Progenitor cell of endocrine pancreas (in vitro differentiated cells): ENCODE data around the gene CKLF. TPM values are rescaled to one million over a fixed set of nuclear protein-coding genes. Genes with fewer than 3 reads are reported as not detected.
"Not testable (repeated sequence)": the region's sequence is repeated elsewhere in the genome, so short reads cannot be mapped to it uniquely, and the experiment has no call there.

Experiments
- DNase-seq: peaks from one replicate; pipeline ENCODE4 v3.0.0; 2021; ENCODE audit warnings: low spot score; ENCODE audit not compliant: unreplicated experiment
- H3K27ac Mint-ChIP-seq: 2 replicates; pipeline ENCODE4 v1.8.0; 2021; ENCODE audit warnings: mild to moderate bottlenecking, moderate library complexity, mixed read lengths
- H3K27me3 Mint-ChIP-seq: 2 replicates; pipeline ENCODE4 v1.8.0; 2021; ENCODE audit warnings: mixed read lengths
- H3K36me3 Mint-ChIP-seq: 2 replicates; pipeline ENCODE4 v1.8.0; 2022; ENCODE audit warnings: mixed read lengths; ENCODE audit not compliant: insufficient read depth
- H3K4me1 Mint-ChIP-seq: 2 replicates; pipeline ENCODE4 v1.8.0; 2021; ENCODE audit warnings: low read depth, mixed read lengths
- H3K4me3 Mint-ChIP-seq: 2 replicates; pipeline ENCODE4 v1.8.0; 2021; ENCODE audit warnings: low read depth, mild to moderate bottlenecking, moderate library complexity, mixed read lengths
- H3K9me3 Mint-ChIP-seq: 2 replicates; pipeline ENCODE4 v1.8.0; 2021; ENCODE audit warnings: low read depth, mixed read lengths
- total RNA-seq: library from RNA; stranded (reverse); gene quantifications from 2 replicates; pipeline ENCODE4 v1.2.1, GENCODE V29; 2021
- TF ChIP-seq, protein P1 (sequence below): fragments of 200-600 bp; sonication (generic); IDR thresholded peaks from one replicate; pipeline ENCODE4 v1.5.0; 2021; ENCODE audit warnings: antibody characterized with exemption, mild to moderate bottlenecking; ENCODE audit not compliant: unreplicated experiment

Gene CKLF
- total RNA-seq, 1 donor from 2014 or later: 35.6 TPM

DNA sequence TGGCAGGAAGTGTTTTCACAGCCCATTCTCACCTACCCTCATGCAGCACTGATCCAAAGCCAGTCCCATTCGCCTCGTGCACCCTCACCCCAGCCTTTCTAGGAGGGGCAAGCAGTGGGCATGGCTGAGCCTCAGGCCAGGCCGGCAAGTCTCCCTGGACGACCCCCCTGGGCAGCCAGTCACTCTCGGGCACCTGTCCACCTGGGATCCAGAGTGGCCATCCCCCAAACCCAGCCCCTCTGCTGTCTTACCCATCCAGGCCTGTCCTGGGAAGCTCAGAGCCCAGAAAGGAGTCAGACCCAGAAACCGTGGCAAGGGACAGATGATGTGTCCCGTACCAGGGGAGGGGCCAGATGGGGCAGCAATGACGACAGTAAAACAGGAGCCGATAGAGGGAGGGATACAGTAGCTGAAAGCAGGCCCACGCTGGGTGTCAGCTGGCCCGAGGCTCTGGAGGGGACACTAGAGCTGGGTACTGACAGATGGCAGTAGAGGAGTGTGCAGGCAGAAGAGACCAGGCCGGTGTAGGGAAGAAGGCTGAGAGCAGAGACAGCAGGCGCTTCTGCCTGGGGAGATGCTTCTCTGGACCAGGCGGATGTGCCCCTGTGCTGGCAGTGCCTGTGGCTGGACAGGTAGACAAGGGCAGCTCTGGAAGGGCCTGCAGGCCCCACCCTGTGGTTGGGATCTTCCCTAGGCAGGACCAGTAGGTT lies 57.9 kb downstream of the CKLF start:
- peaks cover 1% of the 10 kb centered on the region for H3K4me1 Mint-ChIP-seq
- H3K4me3 Mint-ChIP-seq: no peak overlapping the region
- TF ChIP-seq, protein P1, sequence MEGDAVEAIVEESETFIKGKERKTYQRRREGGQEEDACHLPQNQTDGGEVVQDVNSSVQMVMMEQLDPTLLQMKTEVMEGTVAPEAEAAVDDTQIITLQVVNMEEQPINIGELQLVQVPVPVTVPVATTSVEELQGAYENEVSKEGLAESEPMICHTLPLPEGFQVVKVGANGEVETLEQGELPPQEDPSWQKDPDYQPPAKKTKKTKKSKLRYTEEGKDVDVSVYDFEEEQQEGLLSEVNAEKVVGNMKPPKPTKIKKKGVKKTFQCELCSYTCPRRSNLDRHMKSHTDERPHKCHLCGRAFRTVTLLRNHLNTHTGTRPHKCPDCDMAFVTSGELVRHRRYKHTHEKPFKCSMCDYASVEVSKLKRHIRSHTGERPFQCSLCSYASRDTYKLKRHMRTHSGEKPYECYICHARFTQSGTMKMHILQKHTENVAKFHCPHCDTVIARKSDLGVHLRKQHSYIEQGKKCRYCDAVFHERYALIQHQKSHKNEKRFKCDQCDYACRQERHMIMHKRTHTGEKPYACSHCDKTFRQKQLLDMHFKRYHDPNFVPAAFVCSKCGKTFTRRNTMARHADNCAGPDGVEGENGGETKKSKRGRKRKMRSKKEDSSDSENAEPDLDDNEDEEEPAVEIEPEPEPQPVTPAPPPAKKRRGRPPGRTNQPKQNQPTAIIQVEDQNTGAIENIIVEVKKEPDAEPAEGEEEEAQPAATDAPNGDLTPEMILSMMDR: no peak
- no peaks in the 10 kb centered on the region for H3K9me3 Mint-ChIP-seq
- H3K27me3 Mint-ChIP-seq: no peaks in the 10 kb centered on the region
- H3K36me3 Mint-ChIP-seq: peaks cover 14% of the 10 kb centered on the region
- no peak for DNase-seq
- no peak overlapping the region for H3K27ac Mint-ChIP-seq

DNA sequence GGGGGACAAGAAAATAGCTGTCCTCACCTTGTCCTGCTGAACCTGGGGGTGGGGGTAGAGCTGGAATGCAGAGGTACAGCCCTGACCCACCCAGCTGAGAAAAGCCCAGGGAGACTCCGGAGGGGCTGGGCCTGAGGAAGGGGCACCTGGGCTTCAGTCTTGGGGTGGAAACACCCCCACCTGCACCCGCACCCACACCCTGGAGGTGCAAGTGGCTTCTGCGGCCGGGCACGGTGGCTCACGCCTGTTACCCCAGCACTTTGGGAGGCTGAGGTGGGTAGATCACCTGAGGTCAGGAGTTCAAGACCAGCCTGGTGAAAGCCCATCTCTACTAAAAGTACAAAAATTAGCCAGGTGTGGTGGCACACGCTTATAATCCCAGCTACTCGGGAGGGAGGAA lies 59.5 kb downstream of the CKLF start:
- H3K4me1 Mint-ChIP-seq, DNase-seq, H3K9me3 Mint-ChIP-seq, H3K4me3 Mint-ChIP-seq, H3K27me3 Mint-ChIP-seq, H3K27ac Mint-ChIP-seq: not testable (repeated sequence)
- peaks cover 16% of the 10 kb centered on the region for H3K36me3 Mint-ChIP-seq

DNA sequence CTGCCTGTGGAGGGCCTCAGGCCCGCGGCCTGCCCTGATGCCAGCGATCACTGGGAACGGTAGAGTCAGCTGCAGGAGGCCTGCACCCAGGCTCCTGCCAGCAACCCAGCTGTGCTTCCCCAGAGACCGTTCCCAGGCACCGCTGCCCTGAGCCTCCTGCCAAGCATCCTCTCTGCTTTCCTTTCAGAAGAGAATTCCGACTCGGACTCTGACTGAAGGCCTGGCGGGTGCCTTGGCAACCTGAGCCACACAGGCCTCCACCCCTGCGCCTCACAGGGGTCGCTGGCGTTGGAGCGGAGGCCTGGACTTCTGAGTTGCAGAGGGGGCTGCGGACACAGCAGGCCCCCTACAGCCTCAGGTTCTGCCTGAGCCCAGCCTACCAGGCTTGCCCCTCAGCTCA lies 60.0 kb downstream of the CKLF start:
- TF ChIP-seq, protein P1: no peak
- H3K27ac Mint-ChIP-seq: no peak overlapping the region
- H3K27me3 Mint-ChIP-seq: no peaks in the 10 kb centered on the region
- no peak overlapping the region for H3K4me3 Mint-ChIP-seq
- H3K4me1 Mint-ChIP-seq: peaks cover 1% of the 10 kb centered on the region
- no peaks in the 10 kb centered on the region for H3K9me3 Mint-ChIP-seq
- peaks cover 16% of the 10 kb centered on the region for H3K36me3 Mint-ChIP-seq
- DNase-seq: no peak

DNA sequence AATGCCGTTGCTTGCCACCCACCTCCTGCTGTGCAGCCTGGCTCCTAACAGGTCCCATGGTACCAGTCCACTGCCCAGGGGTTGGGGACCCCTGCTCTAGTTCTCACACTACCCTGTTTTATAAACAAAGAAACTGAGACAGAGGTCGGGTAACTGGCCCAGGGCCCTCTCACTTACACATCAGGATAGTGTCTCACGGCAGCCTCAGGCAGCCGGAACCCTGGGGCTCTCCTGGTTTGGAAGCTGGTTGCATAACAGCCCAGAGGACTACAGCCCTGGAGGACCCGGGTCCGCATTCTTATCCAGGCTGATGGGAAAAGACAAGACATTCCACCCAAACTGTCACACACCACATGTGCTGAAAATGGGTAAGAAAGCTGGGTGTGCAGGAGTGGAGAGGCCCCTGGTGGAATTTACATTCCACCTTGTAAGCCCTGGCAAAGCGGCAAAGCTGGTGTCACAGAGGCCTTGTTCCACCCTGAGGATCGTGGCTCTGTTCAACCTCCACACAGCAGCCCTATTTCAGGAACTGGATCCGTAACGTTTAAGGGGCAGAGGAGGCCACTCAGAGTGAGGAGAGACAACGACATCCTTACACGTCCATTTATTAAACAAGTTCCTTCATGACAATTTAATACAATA lies 61.9 kb downstream of the CKLF start:
- DNase-seq: no peak
- TF ChIP-seq, protein P1: no peak
- H3K27ac Mint-ChIP-seq: no peak overlapping the region
- H3K4me1 Mint-ChIP-seq: peaks cover 8% of the 10 kb centered on the region
- peaks cover 16% of the 10 kb centered on the region for H3K36me3 Mint-ChIP-seq
- H3K9me3 Mint-ChIP-seq: no peaks in the 10 kb centered on the region
- no peaks in the 10 kb centered on the region for H3K27me3 Mint-ChIP-seq
- H3K4me3 Mint-ChIP-seq: no peak overlapping the region

Other genes starting within 250 kb of the CKLF start
- 0.36 TPM in 1 of 2 replicates, not detected in the other for gene CDH5, start 185.9 kb upstream of the CKLF start, total RNA-seq
- 0.36 TPM in 1 of 2 replicates, not detected in the other for gene BEAN1, start 125.3 kb upstream of the CKLF start, total RNA-seq
- gene TK2, start 2.5 kb upstream of the CKLF start, total RNA-seq: 16.1 and 17.5 TPM in 2 replicates
- gene CMTM1, start 13.9 kb downstream of the CKLF start, total RNA-seq: 8.8 and 9.0 TPM in 2 replicates
- gene CMTM2, start 26.9 kb downstream of the CKLF start, total RNA-seq: 0.58 TPM in 1 of 2 replicates, not detected in the other
- gene CMTM3, start 52.1 kb downstream of the CKLF start, total RNA-seq: 48.2 and 51.5 TPM in 2 replicates
- 80.9 and 82.3 TPM in 2 replicates for gene CMTM4, start 144.2 kb downstream of the CKLF start, total RNA-seq
- gene DYNC1LI2, start 199.0 kb downstream of the CKLF start, total RNA-seq: 179 and 181 TPM in 2 replicates
- 0.29 TPM in 1 of 2 replicates, not detected in the other for gene TERB1, start 249.0 kb downstream of the CKLF start, total RNA-seq